Mucosa of descending colon (tissue), 3 donors: Measurements from ENCODE around the gene GOSR1. TPM values are rescaled to one million over a fixed set of nuclear protein-coding genes. Genes with fewer than 3 reads are reported as not detected.
"Not testable (repeated sequence)": the region's sequence is repeated elsewhere in the genome, so short reads cannot be mapped to it uniquely, and the experiment has no call there.

Experiments used
- ATAC-seq: fragments of 200-7000 bp; cut with Tn5 transposase; one replicate; pipeline ENCODE4 v1.9.1; 2020; ENCODE audit warnings: mild to moderate bottlenecking, moderate library complexity
- DNase-seq, 3 donors: peaks; one replicate each; pipeline ENCODE4 v3.0.0-alpha.2; 2020
- H3K36me3 ChIP-seq: fragments of 200-600 bp; one replicate; pipeline ENCODE4 v1.8.0; 2021; ENCODE audit warnings: low read depth, mild to moderate bottlenecking
- H3K4me1 ChIP-seq: fragments of 200-600 bp; one replicate; pipeline ENCODE4 v1.8.0; 2021; ENCODE audit warnings: low read depth, mild to moderate bottlenecking
- H3K4me3 ChIP-seq: fragments of 200-600 bp; one replicate; pipeline ENCODE4 v1.8.0; 2021; ENCODE audit warnings: mild to moderate bottlenecking
- H3K9me3 ChIP-seq: fragments of 200-600 bp; one replicate; pipeline ENCODE4 v1.8.0; 2021; ENCODE audit warnings: mild to moderate bottlenecking
- CTCF ChIP-seq: fragments of 200-600 bp; IDR thresholded peaks from one replicate; pipeline ENCODE4 v1.8.0; 2022; ENCODE audit warnings: antibody characterized with exemption, mild to moderate bottlenecking
- intact Hi-C, 2 donors: fragments of 100-400 bp; cut with DNase I in 1 of 2; cut with micrococcal nuclease in 1 of 2; formaldehyde crosslinking; loops; one replicate each; pipeline versions ENCODE4 v1.11.0 to v1.11.1; 2022; cut with DNase I, micrococcal nuclease
- total RNA-seq, 3 donors: library from RNA; stranded (reverse); fragmentation: NEBNext Ultra II Directional in 2 of 3; extraction: Animal tissue kit (Norgen Biotek cat#: 25700) in 2 of 3; gene quantifications; one replicate each; pipeline versions ENCODE4 v1.2.1 to v1.2.4, GENCODE V29; 2021 to 2023
- donor health status: DM: no; HTN: no; CAD: no; lungs with moderate emphysema.
- donor health status: DM: no; HTN: no; CAD: no.
- donor health status: DM: no; HTN: yes; CAD: no.

Gene GOSR1
- total RNA-seq, 3 donors from 2014 or later = 52.6 to 55.7 (median 53.1) TPM

DNA sequence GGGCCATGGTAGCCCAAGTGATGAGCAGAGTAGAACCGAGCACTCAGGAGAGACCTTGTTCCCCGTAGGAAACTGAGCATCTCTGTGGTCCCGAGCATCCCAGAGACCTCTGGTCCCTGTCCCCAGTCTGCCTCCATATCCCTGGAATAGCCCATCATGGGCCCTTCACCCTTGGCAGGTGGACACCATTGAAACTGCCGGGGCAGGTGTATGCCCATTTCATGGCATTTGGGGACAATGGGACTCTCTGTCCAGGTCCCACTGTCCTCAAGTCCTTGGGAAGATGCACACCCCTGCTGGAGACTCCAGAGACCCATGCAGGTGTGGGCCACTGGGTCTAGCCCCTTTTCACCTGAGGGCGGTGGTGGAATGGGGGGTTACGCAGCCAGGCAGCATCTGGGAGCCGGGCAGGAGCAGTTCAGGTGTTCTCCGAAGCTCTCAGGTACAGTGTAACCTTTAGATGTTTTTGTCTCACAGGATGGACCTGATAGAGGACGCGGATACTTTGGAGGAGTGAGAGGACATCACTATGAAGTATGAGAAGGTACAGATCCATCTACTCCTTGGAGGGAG is 75.9 kb downstream of the GOSR1 start:
- Histone ChIP-seq H3K36me3 (no peaks in the 10 kb centered on the region), H3K4me3 (no peak overlapping the region), H3K9me3 (no peaks in the 10 kb centered on the region), H3K4me1 (no peaks in the 10 kb centered on the region)
- DNase-seq (no peak), ATAC-seq (no peak)
- no peak for TF ChIP-seq CTCF
- intact Hi-C loops = no loop called here

- ATAC-seq, H3K4me1 ChIP-seq, H3K9me3 ChIP-seq: not testable (repeated sequence)
These were observed 76.7 kb downstream of the GOSR1 start for GRCh38 chr17:30553823-30554440.

GRCh38 chr17:30554839-30555751 is 77.9 kb downstream of the GOSR1 start:
- TF ChIP-seq CTCF = no peak
- intact Hi-C loops = no loop called here
- ATAC-seq (no peak), DNase-seq (peak in 2 of 3 donors; percentile 31 to 34)
- H3K4me1 ChIP-seq = no peaks in the 10 kb centered on the region
- no peaks in the 10 kb centered on the region for H3K36me3 ChIP-seq
- no peak overlapping the region for H3K4me3 ChIP-seq
- no peaks in the 10 kb centered on the region for H3K9me3 ChIP-seq

More at GRCh38 chr17:30553823-30554440, 76.7 kb downstream of the GOSR1 start:
- peak in 1 of 3 donors; percentile 7 for DNase-seq
- H3K36me3 ChIP-seq, intact Hi-C loops, H3K4me3 ChIP-seq: not testable (repeated sequence)

GRCh38 chr17:30555942-30556341 is 78.7 kb downstream of the GOSR1 start:
- TF ChIP-seq CTCF = no peak
- ATAC-seq (no peak), DNase-seq (no peak)
- H3K4me3 ChIP-seq = no peak overlapping the region
- H3K36me3 ChIP-seq = no peaks in the 10 kb centered on the region
- no peaks in the 10 kb centered on the region for H3K4me1 ChIP-seq
- no peaks in the 10 kb centered on the region for H3K9me3 ChIP-seq
- intact Hi-C loops = no loop called here

GRCh38 chr17:30556374-30557332 is 79.4 kb downstream of the GOSR1 start:
- TF ChIP-seq CTCF = no peak
- DNase-seq (no peak), ATAC-seq (no peak)
- intact Hi-C loops = no loop called here
- Histone ChIP-seq H3K9me3 (no peaks in the 10 kb centered on the region), H3K4me3 (no peak overlapping the region), H3K36me3 (no peaks in the 10 kb centered on the region), H3K4me1 (no peaks in the 10 kb centered on the region)
